Kidney (tissue), 14 donors: Measurements from ENCODE around the gene TSSK6. TPM values are rescaled to one million over a fixed set of nuclear protein-coding genes. Genes with fewer than 3 reads are reported as not detected.

ENCODE experiments used
- DNase-seq, 5 donors: peaks; one replicate each; pipeline ENCODE4 v3.0.0-alpha.2; 2013 to 2020
- FAIRE-seq: peaks from 2 replicates; lab custom pipeline; 2012; peaks lifted over from hg19 to GRCh38; lab: Jason Lieb, UNC
- H3K27ac ChIP-seq, 2 donors: one replicate each; pipeline ENCODE4 v1.7.0; 2013; ENCODE audit warnings: low read depth in 2 of 2, low read length in 2 of 2, inconsistent platforms in 1 of 2
- H3K27me3 ChIP-seq: one replicate; pipeline ENCODE4 v1.7.1; 2013; ENCODE audit warnings: low read length, inconsistent platforms; ENCODE audit not compliant: control insufficient read depth, insufficient read depth
- H3K36me3 ChIP-seq, 3 donors: one replicate each; pipeline versions ENCODE4 v1.7.0 to v1.7.1; 2013; ENCODE audit warnings: low read length in 3 of 3, control low read depth in 1 of 3, inconsistent platforms in 1 of 3; ENCODE audit not compliant: insufficient read depth in 3 of 3, control insufficient read depth in 2 of 3
- H3K4me1 ChIP-seq, 3 donors: one replicate each; pipeline versions ENCODE4 v1.7.0 to v1.7.1; 2013; ENCODE audit warnings: low read length in 3 of 3, inconsistent platforms in 1 of 3, low read depth in 1 of 3; ENCODE audit not compliant: control insufficient read depth in 2 of 3, insufficient read depth in 2 of 3
- H3K4me3 ChIP-seq, 3 donors: one replicate each; pipeline versions ENCODE4 v1.7.0 to v1.8.1; 2013; ENCODE audit warnings: low read length in 3 of 3, control low read depth in 1 of 3, inconsistent platforms in 1 of 3
- H3K9ac ChIP-seq, 3 donors: one replicate each; pipeline versions ENCODE4 v1.7.0 to v1.7.1; 2013; ENCODE audit warnings: low read length in 3 of 3, control low read depth in 1 of 3, inconsistent platforms in 1 of 3
- H3K9me3 ChIP-seq, 3 donors: one replicate each; pipeline versions ENCODE4 v1.7.0 to v1.7.1; 2013; ENCODE audit warnings: low read length in 3 of 3, control low read depth in 1 of 3, inconsistent platforms in 1 of 3; ENCODE audit not compliant: control insufficient read depth in 2 of 3, insufficient read depth in 1 of 3
- intact Hi-C: fragments of 100-400 bp; cut with DNase I; formaldehyde crosslinking; loops from one replicate; pipeline ENCODE4 v1.11.1; 2022
- polyA plus RNA-seq: library from polyadenylated mRNA; stranded (reverse); fragments of 350-450 nt; fragmentation: Illumina TruSeq; extraction: RNeasy Lipid Tissue Mini Kit (QIAGEN cat#74804); gene quantifications from one replicate; pipeline ENCODE4 v1.2.3, GENCODE V29; 2014; ENCODE audit warnings: low read depth, low replicate concordance; ENCODE audit not compliant: insufficient read depth
- total RNA-seq: library from RNA; stranded (reverse); fragmentation: NEBNext Ultra II Directional; extraction: Animal tissue kit (Norgen Biotek cat#: 25700); gene quantifications from one replicate; pipeline ENCODE4 v1.2.1, GENCODE V29; 2021
- TF ChIP-seq, protein P1 (sequence below): IDR thresholded peaks from 3 replicates; pipeline ENCODE4 v1.5.1; 2012; ENCODE audit warnings: mild to moderate bottlenecking, moderate library complexity, borderline replicate concordance; ENCODE audit not compliant: insufficient read depth; ENCODE audit errors: extremely low read depth
- donor health status: control.
- donor health status: control.
- donor health status: control.
- donor health status: control.
- donor health status: control.
- donor health status: DM: yes; HTN: yes; CAD: no.
- donor health status: Normal renal cell carcinoma (clear cell type).

TSSK6 gene
- total and polyA plus RNA-seq, 2 donors from 2014 or later: 1.4 to 3.7 TPM

- no peak for DNase-seq
- no peak for FAIRE-seq
- Histone ChIP-seq H3K27ac (no peak overlapping the region), H3K36me3 (no peaks in the 10 kb centered on the region), H3K9ac (no peak overlapping the region), H3K27me3 (no peaks in the 10 kb centered on the region), H3K9me3 (no peaks in the 10 kb centered on the region), H3K4me3 (no peak overlapping the region), H3K4me1 (no peaks in the 10 kb centered on the region)
- intact Hi-C loops: no loop called here
- TF ChIP-seq, protein P1, sequence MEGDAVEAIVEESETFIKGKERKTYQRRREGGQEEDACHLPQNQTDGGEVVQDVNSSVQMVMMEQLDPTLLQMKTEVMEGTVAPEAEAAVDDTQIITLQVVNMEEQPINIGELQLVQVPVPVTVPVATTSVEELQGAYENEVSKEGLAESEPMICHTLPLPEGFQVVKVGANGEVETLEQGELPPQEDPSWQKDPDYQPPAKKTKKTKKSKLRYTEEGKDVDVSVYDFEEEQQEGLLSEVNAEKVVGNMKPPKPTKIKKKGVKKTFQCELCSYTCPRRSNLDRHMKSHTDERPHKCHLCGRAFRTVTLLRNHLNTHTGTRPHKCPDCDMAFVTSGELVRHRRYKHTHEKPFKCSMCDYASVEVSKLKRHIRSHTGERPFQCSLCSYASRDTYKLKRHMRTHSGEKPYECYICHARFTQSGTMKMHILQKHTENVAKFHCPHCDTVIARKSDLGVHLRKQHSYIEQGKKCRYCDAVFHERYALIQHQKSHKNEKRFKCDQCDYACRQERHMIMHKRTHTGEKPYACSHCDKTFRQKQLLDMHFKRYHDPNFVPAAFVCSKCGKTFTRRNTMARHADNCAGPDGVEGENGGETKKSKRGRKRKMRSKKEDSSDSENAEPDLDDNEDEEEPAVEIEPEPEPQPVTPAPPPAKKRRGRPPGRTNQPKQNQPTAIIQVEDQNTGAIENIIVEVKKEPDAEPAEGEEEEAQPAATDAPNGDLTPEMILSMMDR: no peak
Observed at GRCh38 chr19:19558055-19558454, 42.7 kb upstream of the TSSK6 start.

DNA sequence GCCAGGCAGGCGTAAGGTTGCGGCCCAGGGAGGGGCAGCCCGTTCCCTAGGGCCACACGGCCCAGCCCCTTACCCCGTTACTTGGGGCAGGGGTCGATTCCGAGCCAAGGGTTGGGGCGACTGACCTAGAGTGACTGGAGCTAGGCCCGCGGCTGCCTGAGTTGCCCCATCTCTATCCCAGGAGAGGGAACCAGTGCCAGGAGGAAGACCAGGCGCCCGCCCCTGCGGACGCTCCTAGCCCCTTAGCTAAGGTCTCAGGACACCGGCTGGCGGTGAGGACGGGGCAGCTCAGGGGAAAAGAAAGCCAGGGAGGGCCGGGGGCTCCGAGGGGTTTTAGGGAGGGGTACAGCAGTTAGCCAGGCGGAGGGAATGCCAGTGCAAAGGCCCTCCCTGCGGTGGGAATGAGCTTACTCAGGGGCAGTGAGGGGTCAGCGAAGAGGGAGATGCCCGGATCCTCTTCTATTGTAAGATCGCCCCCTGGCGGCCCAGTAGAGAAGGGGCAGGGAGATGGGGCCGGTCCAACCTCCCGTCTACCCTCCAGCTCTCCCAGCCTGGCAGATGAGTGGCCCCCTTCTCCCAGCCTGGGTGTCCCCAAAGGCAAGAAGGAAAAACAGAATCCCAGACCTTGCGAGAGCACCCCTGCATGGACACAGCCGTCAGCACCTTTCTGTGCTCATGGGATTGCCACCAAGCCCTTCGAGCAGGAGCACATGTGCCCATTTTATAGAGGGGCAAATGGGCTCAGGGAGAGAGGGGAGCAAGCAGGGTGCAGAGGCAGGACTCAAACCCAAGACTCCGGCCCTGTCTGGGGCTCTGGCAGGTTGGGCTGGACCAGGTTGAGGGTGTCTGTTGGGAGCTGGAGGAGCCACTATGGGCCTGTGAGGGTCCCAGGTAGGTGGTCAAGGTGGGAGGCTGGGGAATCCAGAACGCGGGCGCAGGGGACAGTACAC is 39.0 kb upstream of the TSSK6 start:
- TF ChIP-seq, protein P1: peak; percentile 39
- Histone ChIP-seq H3K4me1 (no peaks in the 10 kb centered on the region), H3K36me3 (no peaks in the 10 kb centered on the region), H3K27ac (no peak overlapping the region), H3K4me3 (no peak overlapping the region), H3K27me3 (no peaks in the 10 kb centered on the region), H3K9ac (no peak overlapping the region), H3K9me3 (no peaks in the 10 kb centered on the region)
- intact Hi-C loops: no loop called here
- peak in 2 of 5 donors; percentile 40 to 69 for DNase-seq
- FAIRE-seq: no peak

GRCh38 chr19:19553670-19554069 is 38.3 kb upstream of the TSSK6 start:
- FAIRE-seq: no peak
- Histone ChIP-seq H3K4me1 (no peaks in the 10 kb centered on the region), H3K27me3 (no peaks in the 10 kb centered on the region), H3K27ac (no peak overlapping the region), H3K36me3 (no peaks in the 10 kb centered on the region), H3K9me3 (no peaks in the 10 kb centered on the region), H3K4me3 (no peak overlapping the region), H3K9ac (no peak overlapping the region)
- TF ChIP-seq, protein P1: no peak
- intact Hi-C loops: no loop called here
- no peak for DNase-seq
